Neural cell (in vitro differentiated cells): ENCODE results near the gene ANKK1.

Experiments used
- CTCF ChIP-seq: fragments of 450-650 bp; IDR thresholded peaks from 2 replicates; pipeline ENCODE4 v1.5.1; 2014; ENCODE audit warnings: antibody characterized with exemption, mild to moderate bottlenecking, moderate library complexity; ENCODE audit not compliant: poor library complexity, severe bottlenecking
- EP300 ChIP-seq: fragments of 450-650 bp; conservative IDR thresholded peaks from 2 replicates; pipeline ENCODE4 v1.6.1; 2014; ENCODE audit warnings: antibody characterized with exemption, mild to moderate bottlenecking, moderate library complexity; ENCODE audit not compliant: poor library complexity, severe bottlenecking
- EZH2 ChIP-seq: fragments of 200-600, 300-800 bp; shearing (Covaris generic), sonication (generic); IDR thresholded peaks from 2 replicates; pipeline ENCODE4 v1.6.1; 2014; ENCODE audit warnings: antibody characterized with exemption, low read length, borderline replicate concordance, mild to moderate bottlenecking; ENCODE audit not compliant: insufficient read depth, poor library complexity, severe bottlenecking
- MXI1 ChIP-seq: fragments of 450-650 bp; conservative IDR thresholded peaks from 2 replicates; pipeline ENCODE4 v1.6.1; 2014; ENCODE audit warnings: antibody characterized with exemption, mild to moderate bottlenecking; ENCODE audit not compliant: poor library complexity, severe bottlenecking
- POLR2AphosphoS5 ChIP-seq: IDR thresholded peaks from 2 replicates; pipeline ENCODE4 v1.6.1; 2012
- RAD21 ChIP-seq: fragments of 450-650 bp; conservative IDR thresholded peaks from 2 replicates; pipeline ENCODE4 v1.6.1; 2014; ENCODE audit warnings: antibody characterized with exemption, mild to moderate bottlenecking, moderate library complexity
- REST ChIP-seq: IDR thresholded peaks from 2 replicates; pipeline ENCODE4 v1.6.1; 2012; ENCODE audit warnings: borderline replicate concordance
- SMC3 ChIP-seq: fragments of 450-650 bp; conservative IDR thresholded peaks from 2 replicates; pipeline ENCODE4 v1.6.1; 2014; ENCODE audit warnings: antibody characterized with exemption, mild to moderate bottlenecking, moderate library complexity; ENCODE audit not compliant: poor library complexity
- TAF1 ChIP-seq: IDR thresholded peaks from 2 replicates; pipeline ENCODE4 v1.6.1; 2012; ENCODE audit warnings: low read depth

GRCh38 chr11:113447621-113448315 is 60.2 kb downstream of the ANKK1 start:
- TF ChIP-seq MXI1 (no peak), CTCF (no peak), TAF1 (no peak), RAD21 (no peak), EZH2 (no peak), EP300 (no peak), POLR2AphosphoS5 (no peak), REST (no peak), SMC3 (no peak)
